ENCODE results near the gene MCF2L. TPM values are rescaled to one million over a fixed set of nuclear protein-coding genes. Genes with fewer than 3 reads are reported as not detected.

MCF2L gene
- total and polyA plus RNA-seq, 4 donors = 21.0 to 78.7 (median 35.9) TPM

GRCh38 chr13:112974125-112974524 is 5.1 kb downstream of the MCF2L start:
- no peak overlapping the region for H3K27ac ChIP-seq (ENCODE audit: low read depth in 1 of 2, low read length in 1 of 2)
- WGBS, 2 donors = 85 to 92% methylated on average over 8 of the region's 8 CpGs
- peaks cover 0 to 11% (median 0%) of the 10 kb centered on the region in 5 donors for H3K4me1 ChIP-seq (ENCODE audit: control insufficient read depth in 5 of 5, insufficient read depth in 5 of 5, low read length in 5 of 5)
- no peak for TF ChIP-seq CTCF (IDR thresholded peaks at IDR 0.05; ENCODE audit: control extremely low read depth, extremely low read depth)
- no peaks in the 10 kb centered on the region for H3K36me3 ChIP-seq (ENCODE audit: control insufficient read depth in 4 of 4, insufficient read depth in 4 of 4, low read length in 4 of 4)
- no peak overlapping the region for H3K9ac ChIP-seq (ENCODE audit: insufficient read depth in 1 of 2, low read length in 2 of 2)
- no peaks in the 10 kb centered on the region for H3K9me3 ChIP-seq (ENCODE audit: control insufficient read depth in 4 of 4, insufficient read depth in 3 of 4, low read length in 3 of 4)
- peaks cover 0 to 9% (median 4%) of the 10 kb centered on the region in 3 donors for H3K27me3 ChIP-seq (ENCODE audit: control insufficient read depth in 3 of 3, insufficient read depth in 3 of 3, low read length in 2 of 3)
- ATAC-seq (ENCODE audit: insufficient read depth, low FRiP score) (no peak), DNase-seq (no peak)
- H3K4me3 ChIP-seq = no peak overlapping the region

DNA sequence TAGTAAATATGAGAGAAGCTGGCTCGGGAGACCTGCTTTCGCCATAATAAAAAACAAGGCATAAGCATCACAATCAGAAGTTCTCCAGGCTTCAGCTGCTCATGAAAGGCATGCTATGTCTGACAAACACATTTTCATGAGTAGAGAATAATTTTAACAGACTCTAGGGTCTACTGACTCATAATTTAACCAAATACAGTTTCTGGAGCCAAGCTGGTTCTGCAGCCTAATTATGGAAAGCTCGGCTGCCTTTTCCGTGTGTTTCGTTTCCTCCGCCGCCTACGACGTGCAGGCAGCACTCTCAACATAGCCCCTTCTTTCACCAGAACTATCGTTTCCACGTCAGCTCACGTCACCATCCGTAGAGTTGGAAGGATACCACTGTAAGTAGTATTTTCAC is 5.7 kb downstream of the MCF2L start:
- Histone ChIP-seq H3K9me3 (ENCODE audit: control insufficient read depth in 4 of 4, insufficient read depth in 3 of 4, low read length in 3 of 4) (no peaks in the 10 kb centered on the region), H3K27ac (ENCODE audit: low read depth in 1 of 2, low read length in 1 of 2) (no peak overlapping the region), H3K4me1 (ENCODE audit: control insufficient read depth in 5 of 5, insufficient read depth in 5 of 5, low read length in 5 of 5) (peaks cover 0 to 7% (median 0%) of the 10 kb centered on the region in 5 donors), H3K9ac (ENCODE audit: insufficient read depth in 1 of 2, low read length in 2 of 2) (no peak overlapping the region), H3K4me3 (no peak overlapping the region), H3K36me3 (ENCODE audit: control insufficient read depth in 4 of 4, insufficient read depth in 4 of 4, low read length in 4 of 4) (no peaks in the 10 kb centered on the region), H3K27me3 (ENCODE audit: control insufficient read depth in 3 of 3, insufficient read depth in 3 of 3, low read length in 2 of 3) (peaks cover 0 to 7% (median 4%) of the 10 kb centered on the region in 3 donors)
- TF ChIP-seq CTCF (IDR thresholded peaks at IDR 0.05; ENCODE audit: control extremely low read depth, extremely low read depth) = no peak
- ATAC-seq (ENCODE audit: insufficient read depth, low FRiP score) (no peak), DNase-seq (no peak)
- WGBS, 2 donors = 91 to 92% methylated on average over 13 of the region's 13 CpGs

DNA sequence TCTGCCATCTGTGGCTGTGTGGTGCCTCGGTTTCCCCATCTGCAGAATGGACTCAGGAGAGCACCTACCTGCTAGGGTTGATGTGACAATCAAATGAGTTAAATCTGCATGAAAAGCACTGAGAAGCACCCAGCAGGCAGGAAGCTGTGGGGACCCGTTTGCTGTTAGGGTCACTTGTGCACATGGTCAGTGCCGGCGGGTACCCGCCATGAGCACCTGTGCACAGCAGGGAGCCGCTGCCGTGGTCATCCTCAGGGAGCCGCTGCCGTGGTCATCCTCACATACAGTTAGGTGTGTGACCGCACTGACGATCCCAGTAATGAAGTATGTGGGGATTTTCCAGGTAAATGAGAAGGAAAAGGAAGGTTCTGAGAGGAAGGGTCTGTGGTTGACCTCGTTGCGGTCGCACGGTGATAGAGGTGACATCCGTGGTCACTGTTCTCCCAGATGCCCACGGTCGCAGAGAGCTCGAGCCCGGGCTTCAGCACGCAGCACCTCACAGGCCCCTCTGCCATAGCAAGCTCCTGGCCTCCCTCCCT is 6.5 kb downstream of the MCF2L start:
- H3K36me3 ChIP-seq (ENCODE audit: control insufficient read depth in 4 of 4, insufficient read depth in 4 of 4, low read length in 4 of 4) = no peaks in the 10 kb centered on the region
- ATAC-seq (ENCODE audit: insufficient read depth, low FRiP score) (no peak), DNase-seq (no peak)
- no peak overlapping the region for H3K9ac ChIP-seq (ENCODE audit: insufficient read depth in 1 of 2, low read length in 2 of 2)
- H3K9me3 ChIP-seq (ENCODE audit: control insufficient read depth in 4 of 4, insufficient read depth in 3 of 4, low read length in 3 of 4) = no peaks in the 10 kb centered on the region
- H3K4me1 ChIP-seq (ENCODE audit: control insufficient read depth in 5 of 5, insufficient read depth in 5 of 5, low read length in 5 of 5) = peaks cover 0 to 7% (median 0%) of the 10 kb centered on the region in 5 donors
- H3K27me3 ChIP-seq (ENCODE audit: control insufficient read depth in 3 of 3, insufficient read depth in 3 of 3, low read length in 2 of 3) = peaks cover 0 to 4% (median 2%) of the 10 kb centered on the region in 3 donors
- H3K27ac ChIP-seq (ENCODE audit: low read depth in 1 of 2, low read length in 1 of 2) = no peak overlapping the region
- TF ChIP-seq CTCF (IDR thresholded peaks at IDR 0.05; ENCODE audit: control extremely low read depth, extremely low read depth) = no peak
- H3K4me3 ChIP-seq = no peak overlapping the region
- WGBS, 2 donors = 92 to 95% methylated on average over 21 of the region's 21 CpGs

GRCh38 chr13:112976526-112976925 is 7.5 kb downstream of the MCF2L start:
- Histone ChIP-seq H3K27ac (ENCODE audit: low read depth in 1 of 2, low read length in 1 of 2) (no peak overlapping the region), H3K4me3 (no peak overlapping the region), H3K9ac (ENCODE audit: insufficient read depth in 1 of 2, low read length in 2 of 2) (no peak overlapping the region), H3K27me3 (ENCODE audit: control insufficient read depth in 3 of 3, insufficient read depth in 3 of 3, low read length in 2 of 3) (no peaks in the 10 kb centered on the region), H3K36me3 (ENCODE audit: control insufficient read depth in 4 of 4, insufficient read depth in 4 of 4, low read length in 4 of 4) (no peaks in the 10 kb centered on the region), H3K9me3 (ENCODE audit: control insufficient read depth in 4 of 4, insufficient read depth in 3 of 4, low read length in 3 of 4) (no peaks in the 10 kb centered on the region), H3K4me1 (ENCODE audit: control insufficient read depth in 5 of 5, insufficient read depth in 5 of 5, low read length in 5 of 5) (peaks cover 0 to 7% (median 0%) of the 10 kb centered on the region in 5 donors)
- TF ChIP-seq CTCF (IDR thresholded peaks at IDR 0.05; ENCODE audit: control extremely low read depth, extremely low read depth) = no peak
- ATAC-seq (ENCODE audit: insufficient read depth, low FRiP score) = no peak
- WGBS, 2 donors = 86 to 92% methylated on average over 15 to 20 of the region's 20 CpGs
- no peak for DNase-seq

Data from lung (tissue), 12 donors.